Activated B cell treated with CpG ODN at 0.5 μM for 24 hours (primary cell): ENCODE data around the gene FAM193A. TPM values are rescaled to one million over a fixed set of nuclear protein-coding genes. Genes with fewer than 3 reads are reported as not detected.
"Not testable (repeated sequence)": the region's sequence is repeated elsewhere in the genome, so short reads cannot be mapped to it uniquely, and the experiment has no call there.

Source experiments
- ATAC-seq: fragments of 200-7000 bp; cut with Tn5 transposase; one replicate; pipeline ENCODE4 v1.10.0; 2021; ENCODE audit warnings: low read depth, mild to moderate bottlenecking, moderate library complexity
- CTCF ChIA-PET: fragments of 350-600 bp; sonication (Branson Sonifier 250); formaldehyde crosslinking; loops from one replicate; lab custom pipeline; 2021; ENCODE audit warnings: antibody characterized with exemption; lab: Charles Lee
- POLR2A ChIA-PET: fragments of 350-600 bp; sonication (Branson Sonifier 250); formaldehyde crosslinking; loops from one replicate; lab custom pipeline; 2021; ENCODE audit warnings: antibody characterized with exemption; lab: Charles Lee
- DNase-seq: peaks from one replicate; pipeline ENCODE4 v3.0.0; 2022
- H3K27ac Mint-ChIP-seq: one replicate; pipeline ENCODE4 v1.8.0; 2020; ENCODE audit warnings: mixed read lengths
- H3K27me3 Mint-ChIP-seq: one replicate; pipeline ENCODE4 v1.8.0; 2021; ENCODE audit warnings: mixed read lengths
- H3K36me3 Mint-ChIP-seq: one replicate; pipeline ENCODE4 v1.8.0; 2021; ENCODE audit warnings: low read depth, mixed read lengths
- H3K4me1 Mint-ChIP-seq: one replicate; pipeline ENCODE4 v1.8.0; 2021; ENCODE audit warnings: mixed read lengths
- H3K4me3 Mint-ChIP-seq: one replicate; pipeline ENCODE4 v1.8.0; 2020; ENCODE audit warnings: mild to moderate bottlenecking, mixed read lengths
- H3K9me3 Mint-ChIP-seq: one replicate; pipeline ENCODE4 v1.8.0; 2020; ENCODE audit warnings: mixed read lengths
- intact Hi-C: fragments of 100-400 bp; cut with micrococcal nuclease; formaldehyde crosslinking; loops from one replicate; pipeline ENCODE4 v1.15.1; 2024
- total RNA-seq: library from RNA; stranded (reverse); gene quantifications from 2 replicates; pipeline ENCODE4 v1.2.3, GENCODE V29; 2022
- TF ChIP-seq, protein P1 (sequence below): fragments of 200-600 bp; IDR thresholded peaks from one replicate; pipeline ENCODE4 v1.8.0; 2022; ENCODE audit warnings: antibody characterized with exemption, mild to moderate bottlenecking

Gene FAM193A
- total RNA-seq, 1 donor from 2014 or later = 42.8 TPM

DNA sequence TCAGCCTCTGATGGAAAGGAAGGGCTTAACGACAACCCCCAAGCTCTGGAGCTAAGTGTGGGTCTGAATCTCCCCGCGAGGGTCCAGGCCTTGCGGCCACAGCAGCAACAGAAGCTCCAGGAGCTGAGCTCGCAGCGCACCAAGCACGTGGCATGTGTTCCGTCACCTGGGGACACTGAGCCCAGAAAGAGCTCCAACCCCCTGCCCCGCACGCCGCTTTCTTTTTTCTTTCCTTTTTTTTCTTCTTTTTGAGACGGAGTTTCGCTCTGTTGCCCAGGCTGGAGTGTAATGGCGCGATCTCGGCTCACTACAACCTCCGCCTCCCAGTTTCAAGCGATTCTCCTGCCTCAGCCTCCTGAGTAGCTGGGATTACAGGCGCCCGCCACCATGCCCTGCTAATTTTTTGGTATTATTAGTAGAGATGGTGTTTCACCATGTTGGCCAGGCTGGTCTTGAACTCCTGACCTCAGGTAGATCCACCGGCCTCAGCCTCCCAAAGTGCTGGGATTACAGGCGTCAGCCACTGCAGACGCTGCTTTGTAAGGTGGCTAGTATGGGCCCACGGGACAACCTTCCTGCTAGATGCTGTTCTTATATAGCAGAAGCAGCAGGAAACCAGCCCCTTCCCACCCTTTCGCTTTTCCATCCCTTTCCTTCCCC, 220.4 kb downstream of the FAM193A start:
- TF ChIP-seq, protein P1, sequence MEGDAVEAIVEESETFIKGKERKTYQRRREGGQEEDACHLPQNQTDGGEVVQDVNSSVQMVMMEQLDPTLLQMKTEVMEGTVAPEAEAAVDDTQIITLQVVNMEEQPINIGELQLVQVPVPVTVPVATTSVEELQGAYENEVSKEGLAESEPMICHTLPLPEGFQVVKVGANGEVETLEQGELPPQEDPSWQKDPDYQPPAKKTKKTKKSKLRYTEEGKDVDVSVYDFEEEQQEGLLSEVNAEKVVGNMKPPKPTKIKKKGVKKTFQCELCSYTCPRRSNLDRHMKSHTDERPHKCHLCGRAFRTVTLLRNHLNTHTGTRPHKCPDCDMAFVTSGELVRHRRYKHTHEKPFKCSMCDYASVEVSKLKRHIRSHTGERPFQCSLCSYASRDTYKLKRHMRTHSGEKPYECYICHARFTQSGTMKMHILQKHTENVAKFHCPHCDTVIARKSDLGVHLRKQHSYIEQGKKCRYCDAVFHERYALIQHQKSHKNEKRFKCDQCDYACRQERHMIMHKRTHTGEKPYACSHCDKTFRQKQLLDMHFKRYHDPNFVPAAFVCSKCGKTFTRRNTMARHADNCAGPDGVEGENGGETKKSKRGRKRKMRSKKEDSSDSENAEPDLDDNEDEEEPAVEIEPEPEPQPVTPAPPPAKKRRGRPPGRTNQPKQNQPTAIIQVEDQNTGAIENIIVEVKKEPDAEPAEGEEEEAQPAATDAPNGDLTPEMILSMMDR = no peak
- no peaks in the 10 kb centered on the region for H3K27me3 Mint-ChIP-seq
- H3K9me3 Mint-ChIP-seq = no peaks in the 10 kb centered on the region
- intact Hi-C loops = loop anchor here (1.0 to 5.0 kb wide), 3 partner anchors 11 to 160 kb away; no protein-coding TSS in a partner anchor
- ChIA-PET CTCF (interaction anchor here (0.7 kb wide), 1 partner anchor 123 kb away, joined by 4 read pairs; no protein-coding TSS in a partner anchor), POLR2A (interaction anchor here (0.8 to 3.4 kb wide), 6 partner anchors 10 to 176 kb away, joined by 3 to 40 read pairs (median 8); partner anchors contain the start of gene ADD1)
- DNase-seq (no peak), ATAC-seq (no peak)
- H3K36me3 Mint-ChIP-seq = peaks cover 11% of the 10 kb centered on the region
- H3K4me1 Mint-ChIP-seq = peaks cover 35% of the 10 kb centered on the region
- H3K4me3 Mint-ChIP-seq = peak overlapping the region; percentile 78
- peak overlapping the region; percentile 53 for H3K27ac Mint-ChIP-seq

DNA sequence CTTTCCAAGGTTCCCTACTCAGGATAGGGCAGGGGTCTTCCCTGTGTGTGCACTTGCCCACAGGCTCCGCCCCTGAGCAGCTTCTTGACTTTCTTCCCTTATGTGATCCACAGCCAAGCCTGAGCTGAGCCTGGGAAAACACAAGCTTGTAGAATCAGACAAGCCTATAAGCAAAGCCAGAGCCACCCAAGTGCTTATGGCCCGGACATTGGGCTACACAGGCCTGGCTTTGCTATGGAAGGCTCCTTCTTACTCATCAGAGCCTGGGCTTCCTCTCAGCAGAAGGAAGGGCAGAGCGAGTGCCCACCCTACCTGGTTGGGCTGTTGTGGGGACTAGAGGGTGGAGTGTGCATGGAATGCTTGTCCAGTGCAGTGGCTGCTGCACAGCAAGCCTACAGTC, 221.0 kb downstream of the FAM193A start:
- ChIA-PET CTCF (no interaction called here), POLR2A (interaction anchor here (3.4 kb wide), 1 partner anchor 11 kb away, joined by 40 read pairs; no protein-coding TSS in a partner anchor)
- intact Hi-C loops = loop anchor here (2.0 to 5.0 kb wide), 2 partner anchors 61 to 160 kb away; no protein-coding TSS in a partner anchor
- Mint-ChIP-seq H3K9me3 (no peaks in the 10 kb centered on the region), H3K4me1 (peaks cover 36% of the 10 kb centered on the region), H3K36me3 (peaks cover 8% of the 10 kb centered on the region), H3K4me3 (peak overlapping the region; percentile 69), H3K27me3 (no peaks in the 10 kb centered on the region), H3K27ac (peak overlapping the region; percentile 24)
- ATAC-seq = no peak
- DNase-seq = no peak
- TF ChIP-seq, protein P1 = no peak

DNA sequence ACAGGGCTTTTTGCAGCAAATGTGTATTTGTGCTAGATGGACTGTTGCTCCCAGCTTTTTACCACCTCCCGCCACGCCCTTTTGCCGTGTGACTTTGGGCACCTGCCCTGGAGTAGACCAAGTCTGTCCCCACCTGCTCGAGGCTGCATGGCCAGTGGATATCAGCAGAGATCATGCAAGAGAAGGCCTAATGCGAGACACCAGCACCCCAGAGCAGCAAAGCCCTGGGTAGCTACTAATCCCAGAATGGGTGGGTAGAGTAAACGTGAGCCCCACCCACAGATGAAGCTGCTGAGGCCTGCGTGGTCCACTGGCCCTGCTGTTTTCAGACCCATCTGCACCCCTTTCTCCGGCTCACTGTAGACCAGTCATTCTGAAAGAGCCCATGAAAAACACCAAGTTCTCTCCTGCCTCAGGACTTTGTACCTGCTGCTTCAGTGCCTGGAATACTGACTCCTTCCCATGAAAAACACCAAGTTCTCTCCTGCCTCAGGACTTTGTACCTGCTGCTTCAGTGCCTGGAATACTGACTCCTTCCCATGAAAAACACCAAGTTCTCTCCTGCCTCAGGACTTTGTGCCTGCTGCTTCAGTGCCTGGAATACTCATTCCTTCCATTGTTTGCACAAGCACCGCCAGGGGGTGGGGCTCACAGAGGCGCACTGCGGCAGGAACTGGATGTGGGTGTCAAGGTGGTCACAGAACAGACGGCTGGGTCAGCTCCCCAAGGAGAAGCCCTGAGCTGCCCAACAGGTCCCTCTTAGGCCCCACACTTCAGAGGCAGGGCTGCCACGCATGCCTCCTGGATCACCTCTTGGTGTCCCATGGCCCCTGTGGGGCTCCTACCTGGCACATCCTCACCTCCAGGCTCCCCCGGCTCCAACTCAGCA, 224.8 kb downstream of the FAM193A start:
- H3K36me3 Mint-ChIP-seq = no peaks in the 10 kb centered on the region
- no peaks in the 10 kb centered on the region for H3K9me3 Mint-ChIP-seq
- TF ChIP-seq, protein P1 = no peak
- H3K27ac Mint-ChIP-seq = no peak overlapping the region
- H3K4me3 Mint-ChIP-seq = no peak overlapping the region
- intact Hi-C loops = loop anchor here (5.0 kb wide), 2 partner anchors 164 to 201 kb away; partner anchors contain the start of genes GRK4 and NOP14
- POLR2A ChIA-PET = interaction anchor here (1.0 to 1.2 kb wide), 2 partner anchors 92 to 202 kb away, joined by 9 to 13 read pairs; partner anchors contain the start of gene GRK4
- ATAC-seq = no peak
- no peaks in the 10 kb centered on the region for H3K27me3 Mint-ChIP-seq
- DNase-seq = no peak
- CTCF ChIA-PET = interaction anchor here (0.8 to 0.9 kb wide), 2 partner anchors 15 to 163 kb away, joined by 3 read pairs; no protein-coding TSS in a partner anchor
- H3K4me1 Mint-ChIP-seq = peaks cover 23% of the 10 kb centered on the region

DNA sequence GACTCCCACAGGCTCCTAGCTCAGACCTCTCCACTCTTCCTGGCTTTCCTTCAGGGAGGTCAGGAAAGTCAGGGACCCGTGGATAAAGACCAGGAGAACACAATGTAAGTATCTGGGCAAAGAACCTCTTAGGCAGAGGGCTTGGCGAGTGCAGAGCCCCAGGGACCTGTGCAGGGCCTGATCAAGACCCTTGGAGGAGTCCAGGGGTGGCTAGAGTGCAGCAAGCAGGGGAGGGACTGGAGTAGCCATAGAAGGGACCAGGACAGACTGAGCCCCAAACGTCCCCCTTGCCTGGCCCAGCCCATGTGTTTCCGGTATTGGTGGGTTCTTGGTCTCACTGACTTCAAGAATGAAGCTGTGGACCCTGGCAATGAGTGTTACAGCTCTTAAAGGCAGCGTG, 225.6 kb downstream of the FAM193A start:
- ATAC-seq (no peak), DNase-seq (no peak)
- Mint-ChIP-seq H3K4me3 (no peak overlapping the region), H3K4me1 (peaks cover 18% of the 10 kb centered on the region), H3K36me3 (no peaks in the 10 kb centered on the region), H3K27ac (no peak overlapping the region), H3K9me3 (no peaks in the 10 kb centered on the region), H3K27me3 (no peaks in the 10 kb centered on the region)
- ChIA-PET CTCF (no interaction called here), POLR2A (interaction anchor here (0.6 to 1.4 kb wide), 5 partner anchors 13 to 202 kb away, joined by 3 to 13 read pairs (median 4); partner anchors contain the start of gene GRK4)
- TF ChIP-seq, protein P1 = no peak
- intact Hi-C loops = loop anchor here (5.0 kb wide), 2 partner anchors 165 to 200 kb away; partner anchors contain the start of genes GRK4 and NOP14

DNA sequence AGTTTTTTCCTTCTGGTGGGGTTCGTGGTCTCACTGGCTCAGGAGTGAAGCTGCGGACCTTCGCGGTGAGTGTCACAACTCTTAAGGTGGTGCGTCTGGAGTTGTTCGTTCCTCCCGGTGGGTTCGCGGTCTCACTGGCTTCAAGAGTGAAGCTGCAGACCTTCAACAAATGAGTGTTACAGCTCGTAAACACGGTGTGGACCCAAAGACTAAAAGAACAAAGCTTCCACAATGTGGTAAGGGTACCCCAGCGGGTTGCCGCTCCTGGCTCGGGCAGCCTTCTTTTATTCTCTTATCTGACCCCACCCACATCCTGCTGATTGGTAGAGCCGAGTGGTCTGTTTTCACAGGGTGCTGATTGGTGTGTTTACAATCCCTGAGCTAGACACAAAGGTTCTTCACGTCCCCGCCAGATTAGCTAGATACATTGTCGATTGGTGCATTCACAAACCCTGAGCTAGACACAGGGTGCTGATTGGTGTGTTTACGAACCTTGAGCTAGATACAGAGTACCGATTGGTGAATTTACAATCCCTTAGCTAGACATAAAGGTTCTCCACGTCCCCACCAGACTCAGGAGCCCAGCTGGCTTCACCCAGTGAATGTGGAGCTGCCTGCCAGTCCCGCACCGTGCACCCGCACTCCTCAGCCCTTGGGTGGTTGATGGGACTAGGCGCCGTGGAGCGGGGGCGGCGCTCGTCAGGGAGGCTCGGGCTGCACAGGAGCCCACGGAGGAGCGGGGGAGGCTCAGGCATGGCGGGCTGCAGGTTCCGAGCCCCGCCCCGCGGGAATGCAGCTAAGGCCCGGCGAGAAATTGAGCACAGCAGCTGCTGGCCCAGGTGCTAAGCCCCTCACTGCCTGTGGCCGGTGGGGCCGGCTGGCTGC, 226.3 kb downstream of the FAM193A start:
- ChIA-PET POLR2A (interaction anchor here (0.6 to 1.9 kb wide), 11 partner anchors 12 to 201 kb away, joined by 3 to 13 read pairs (median 4); partner anchors contain the start of genes GRK4, NOP14 and SH3BP2), CTCF (interaction anchor here (0.6 to 2.0 kb wide), 9 partner anchors 16 to 199 kb away, joined by 3 to 8 read pairs (median 3); no protein-coding TSS in a partner anchor)
- not testable (repeated sequence) for H3K4me3 Mint-ChIP-seq, ATAC-seq, H3K27ac Mint-ChIP-seq, DNase-seq, H3K36me3 Mint-ChIP-seq, H3K9me3 Mint-ChIP-seq, H3K27me3 Mint-ChIP-seq
- intact Hi-C loops = loop anchor here (5.0 kb wide), 2 partner anchors 165 to 200 kb away; partner anchors contain the start of genes GRK4 and NOP14
- H3K4me1 Mint-ChIP-seq = peaks cover 16% of the 10 kb centered on the region
